GM19238 (cell line): ENCODE results near the gene SCCPDH.

Experiments used
- DNase-seq: peaks from one replicate; pipeline ENCODE4 v3.0.0; 2011; ENCODE audit warnings: low spot score; ENCODE audit not compliant: insufficient read length

The SCCPDH gene

DNA sequence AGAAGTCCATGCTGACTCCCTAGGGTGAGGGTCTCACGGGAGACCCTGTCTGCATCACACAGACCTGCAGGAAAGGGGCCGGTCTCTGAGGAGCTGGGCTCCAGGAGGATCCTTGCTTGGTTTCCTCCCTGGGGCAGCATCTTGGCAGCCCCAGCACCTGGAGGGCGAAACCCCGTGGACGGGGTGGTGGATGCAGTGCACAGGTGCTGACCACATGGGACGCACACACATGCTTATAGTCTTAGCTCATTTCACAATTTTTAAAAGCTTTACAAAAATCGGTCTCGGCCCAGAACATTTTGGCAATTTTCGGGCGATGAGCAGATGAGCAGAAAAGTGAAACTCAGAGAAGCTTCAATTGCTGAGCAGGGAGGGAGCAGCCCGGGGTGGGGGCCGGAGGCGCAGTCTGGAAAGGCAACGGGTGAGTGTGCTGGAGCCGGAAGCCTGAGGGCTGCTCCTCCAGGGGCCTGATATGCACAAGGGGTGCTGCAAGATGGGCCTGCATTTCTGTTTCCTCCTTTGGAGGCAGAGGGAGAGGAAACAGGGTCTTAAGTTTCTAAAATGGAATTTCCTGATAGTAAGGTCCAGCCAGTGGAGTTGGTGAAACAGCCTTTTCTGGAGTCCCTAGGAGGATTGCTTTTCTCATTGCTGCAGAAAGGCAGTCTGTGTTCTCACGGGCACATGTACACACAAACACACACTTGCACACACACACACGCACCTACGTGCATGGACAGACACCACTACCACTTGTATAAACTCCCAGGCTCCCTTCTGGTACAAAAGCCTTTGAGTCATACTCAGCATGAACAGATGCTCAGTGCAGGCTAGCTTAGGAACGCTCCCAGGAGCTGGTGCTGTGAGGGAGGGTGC is 60.6 kb downstream of the SCCPDH start:
- DNase-seq: no peak

DNA sequence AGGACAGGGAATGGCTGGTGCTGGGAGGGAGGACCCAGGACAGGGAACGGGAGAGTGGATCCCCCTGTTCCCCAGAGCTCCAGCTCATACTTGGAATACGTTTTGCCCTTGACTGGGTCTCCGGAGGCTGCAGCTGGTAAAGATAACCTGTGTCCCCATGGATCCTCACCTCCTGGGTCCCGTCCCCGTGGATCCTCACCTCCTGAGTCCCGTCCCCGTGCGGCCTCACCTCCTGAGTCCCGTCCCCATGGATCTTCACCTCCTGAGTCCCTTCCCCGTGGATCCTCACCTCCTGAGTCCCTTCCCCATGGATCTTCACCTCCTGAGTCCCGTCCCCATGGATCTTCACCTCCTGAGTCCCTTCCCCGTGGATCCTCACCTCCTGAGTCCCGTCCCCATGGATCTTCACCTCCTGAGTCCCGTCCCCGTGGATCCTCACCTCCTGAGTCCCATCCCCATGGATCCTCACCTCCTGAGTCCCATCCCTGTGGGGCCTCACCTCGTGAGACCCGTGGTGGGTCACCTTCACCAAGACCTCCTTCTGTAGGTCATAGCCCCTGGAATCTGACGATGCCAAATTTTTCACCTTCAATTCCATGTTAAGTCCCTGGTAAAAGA is 61.4 kb downstream of the SCCPDH start:
- no peak for DNase-seq

DNA sequence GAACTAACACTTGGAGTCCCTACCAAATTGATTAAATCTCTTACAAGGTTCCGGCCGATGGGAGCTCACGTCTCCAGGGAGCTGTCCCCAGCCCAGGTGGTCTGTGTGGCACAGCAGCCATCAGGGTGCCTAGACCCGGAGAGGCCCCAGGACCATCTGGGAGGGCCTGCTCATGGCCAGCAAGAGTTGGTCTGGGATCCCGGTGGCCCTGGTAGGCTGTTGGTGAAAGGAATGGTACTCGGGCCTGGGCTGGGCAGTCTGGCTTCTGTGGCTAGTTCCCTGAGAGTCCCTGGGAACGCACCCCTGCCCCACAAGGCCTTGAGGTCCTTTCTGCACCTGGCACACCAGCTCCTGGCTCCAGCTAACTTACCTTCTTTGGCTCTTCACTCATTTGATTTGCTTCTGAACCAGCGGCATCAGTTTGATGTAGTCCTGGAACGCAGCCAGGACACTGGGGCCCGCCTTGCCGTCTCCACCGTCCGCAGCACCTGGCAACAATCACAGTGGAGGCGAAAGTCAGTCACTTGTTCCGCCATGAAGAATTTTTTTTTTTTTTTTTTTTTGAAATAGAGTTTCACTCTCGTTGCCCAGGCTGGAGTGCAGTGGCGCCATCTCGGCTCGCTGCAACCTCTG is 62.5 kb downstream of the SCCPDH start:
- no peak for DNase-seq

DNA sequence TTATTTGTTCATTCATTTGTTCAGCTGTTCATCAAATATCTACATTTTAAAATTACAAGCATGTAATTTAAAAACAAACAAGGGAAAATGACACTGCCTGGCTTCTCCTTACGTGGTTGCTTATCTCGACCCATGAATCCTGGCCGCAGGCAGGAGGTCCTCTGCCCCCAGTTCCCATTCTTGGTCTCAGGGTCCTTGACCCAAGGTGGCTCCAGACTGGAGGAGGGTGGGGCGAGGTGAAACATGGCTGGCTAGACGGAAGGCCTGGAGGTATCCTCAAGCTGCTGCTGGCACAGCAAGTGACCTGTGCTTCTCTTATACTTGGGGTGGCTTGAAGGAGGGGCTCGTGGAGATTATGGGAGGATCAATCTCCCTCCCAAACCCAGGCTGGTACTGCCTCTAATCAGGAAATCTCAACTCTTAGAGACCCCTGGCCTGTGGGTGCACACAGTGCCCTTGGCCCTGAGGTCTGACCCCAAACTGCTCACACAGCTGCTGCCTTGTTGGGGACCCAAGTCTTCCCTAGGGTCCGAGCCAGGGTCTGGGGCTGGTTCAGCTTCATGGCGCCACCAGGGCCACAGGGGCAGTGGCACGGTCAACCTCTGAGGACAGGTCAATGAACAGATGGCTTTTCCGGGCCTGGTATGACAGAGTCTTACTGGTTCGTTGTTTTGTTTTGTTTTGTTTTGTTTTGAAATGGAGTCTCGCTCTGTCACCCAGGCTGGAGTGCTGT is 63.7 kb downstream of the SCCPDH start:
- no peak for DNase-seq

DNA sequence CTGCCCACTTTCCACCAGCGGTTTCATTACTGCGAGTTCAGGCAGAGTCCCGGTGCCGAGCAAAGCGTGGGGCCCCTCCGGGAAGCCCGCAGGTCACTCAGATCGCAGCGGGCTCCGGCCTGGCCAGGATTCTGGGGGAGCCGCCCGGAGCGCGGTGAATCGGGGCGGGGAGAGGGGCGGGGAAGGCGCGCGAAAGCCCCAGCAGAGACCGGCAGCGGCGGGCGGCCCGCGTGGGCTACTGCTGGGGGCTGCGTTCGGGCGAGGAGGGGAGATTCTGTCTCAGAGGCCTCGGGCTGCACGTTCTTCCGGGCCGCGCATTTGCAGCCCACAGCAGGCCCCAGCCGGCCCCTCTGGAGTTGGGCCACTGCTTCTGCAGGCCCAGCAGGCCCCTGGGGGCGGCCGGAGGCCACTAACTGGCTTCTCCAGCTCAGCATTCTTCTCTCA is 64.7 kb downstream of the SCCPDH start:
- DNase-seq: no peak

DNA sequence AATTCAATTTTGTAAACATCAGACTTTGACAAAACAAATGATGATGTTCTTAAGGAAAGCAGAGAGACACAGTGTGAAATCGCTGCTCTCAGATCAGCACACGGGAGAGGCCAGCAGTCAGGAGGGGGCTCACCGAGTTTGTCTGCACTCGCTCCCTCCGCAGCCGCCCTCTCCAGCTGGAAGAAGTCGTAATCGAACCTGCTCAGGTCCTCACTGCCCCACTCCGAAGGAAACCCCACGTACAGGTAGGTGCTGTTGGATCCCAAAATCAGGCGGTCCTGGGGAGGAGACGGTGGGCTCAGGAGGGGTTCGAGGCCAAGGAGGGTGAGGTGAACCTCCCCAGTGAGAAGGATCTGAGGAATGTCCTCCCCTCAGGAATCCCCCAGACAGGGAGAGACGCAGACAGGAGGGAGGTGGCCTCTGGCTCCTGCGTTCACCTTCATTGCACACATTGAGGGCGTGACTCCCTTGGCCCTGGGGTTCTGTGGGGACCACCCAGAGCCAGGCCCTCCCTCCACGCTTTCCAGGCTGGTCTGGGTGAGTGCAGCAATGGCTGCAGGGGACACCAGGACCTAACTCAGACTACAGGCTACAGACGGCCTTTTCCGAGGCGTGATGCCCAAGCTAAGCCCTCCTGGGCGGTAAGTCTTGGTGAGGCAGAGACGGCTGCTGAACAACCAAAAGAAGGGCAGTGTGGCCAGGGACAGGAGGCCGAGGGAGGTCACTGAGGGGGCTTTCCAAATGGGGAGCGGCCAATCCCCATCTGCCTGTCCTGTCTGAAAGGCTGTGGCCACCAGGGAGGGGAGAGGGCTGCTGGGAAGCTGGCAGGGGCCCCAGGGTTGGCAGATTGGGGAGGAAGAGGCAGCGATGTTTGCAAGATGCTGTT is 65.5 kb downstream of the SCCPDH start:
- no peak for DNase-seq

DNA sequence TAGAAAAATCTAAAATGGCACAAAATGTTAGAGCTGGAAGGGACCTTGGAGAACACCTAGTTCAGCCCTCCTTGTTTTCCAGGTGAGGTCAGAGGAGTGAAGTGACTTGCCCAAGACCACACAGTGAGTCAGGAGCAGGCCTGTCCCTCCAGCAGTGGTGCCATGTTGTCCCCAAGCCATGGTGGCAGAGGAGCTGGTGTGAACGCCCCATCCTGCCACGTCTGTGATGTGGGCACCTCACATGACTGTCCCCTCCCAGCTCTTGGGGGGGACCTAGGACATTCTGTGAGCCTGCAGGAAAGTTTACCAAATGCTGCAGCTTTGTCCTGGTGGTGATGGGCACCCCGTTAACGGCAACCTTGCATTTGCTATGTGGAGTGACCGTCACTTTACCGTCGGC is 66.2 kb downstream of the SCCPDH start:
- no peak for DNase-seq

DNA sequence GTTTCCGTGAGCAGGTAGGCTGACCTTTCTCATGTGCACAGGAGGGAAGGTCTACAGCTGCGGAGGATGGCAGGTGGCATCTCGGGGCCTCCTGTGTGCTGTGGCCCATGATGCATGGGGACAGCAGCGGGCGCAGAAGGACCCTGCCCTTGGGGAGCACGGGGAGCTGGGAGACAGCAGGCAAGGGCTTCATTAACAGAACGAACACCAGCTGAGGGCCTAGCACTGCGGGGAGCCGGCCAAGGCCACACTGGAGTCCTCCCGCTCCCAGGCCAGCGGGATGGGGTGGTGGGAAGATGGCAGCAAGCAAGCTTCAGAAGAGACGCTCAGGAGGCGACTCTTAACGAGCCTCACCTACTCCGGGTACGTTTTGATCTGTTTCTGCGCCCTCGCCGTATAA is 66.6 kb downstream of the SCCPDH start:
- DNase-seq: no peak

DNA sequence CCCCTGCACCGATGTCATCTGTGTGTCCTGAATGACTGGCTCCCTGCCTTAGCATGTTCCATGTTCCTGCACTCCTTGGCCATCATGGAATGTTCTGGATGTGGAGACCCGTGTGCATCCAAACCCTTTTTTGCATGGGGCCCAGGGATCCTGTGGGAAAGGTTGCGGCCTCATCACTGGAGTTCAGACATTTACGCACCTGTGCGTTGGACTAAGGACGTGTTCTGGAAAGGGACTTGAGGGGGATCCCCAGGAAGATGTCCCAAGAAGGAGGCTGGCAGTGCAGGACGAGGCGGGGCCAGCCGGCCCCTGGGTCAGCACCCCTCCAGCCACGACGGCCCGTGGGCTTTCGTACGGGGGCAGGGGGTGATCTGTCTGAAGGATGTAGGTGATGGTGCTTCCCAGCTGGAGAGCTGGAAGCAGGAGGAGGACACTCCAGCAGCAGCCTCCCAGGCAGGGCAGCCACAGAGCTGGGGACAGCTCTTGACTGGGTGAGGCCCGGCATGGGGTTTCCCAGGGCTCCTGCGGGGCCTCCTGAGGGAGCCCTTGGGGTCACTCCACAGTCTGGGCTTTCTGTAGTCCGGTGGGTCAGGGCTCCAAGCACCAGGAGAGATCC is 67.2 kb downstream of the SCCPDH start:
- DNase-seq: no peak

DNA sequence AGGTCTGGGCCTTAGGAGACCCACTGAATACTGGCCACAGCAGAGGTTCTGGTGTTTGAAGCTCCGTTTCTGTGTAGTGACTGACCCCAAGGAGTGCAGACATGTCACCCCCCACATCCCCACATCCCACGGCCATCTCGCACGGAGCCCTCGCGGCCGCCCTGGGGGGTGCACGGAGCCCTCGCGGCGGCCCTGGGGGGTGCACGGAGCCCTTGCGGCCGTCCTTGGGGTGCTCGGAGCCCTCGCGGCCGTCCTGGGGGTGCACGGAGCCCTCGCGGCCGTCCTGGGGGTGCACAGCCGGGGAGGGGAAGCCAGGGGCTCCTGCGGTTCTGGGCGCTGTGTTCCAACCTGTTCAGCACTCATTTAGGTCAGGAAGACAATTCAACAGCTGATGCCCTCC is 68.4 kb downstream of the SCCPDH start:
- DNase-seq: no peak

DNA sequence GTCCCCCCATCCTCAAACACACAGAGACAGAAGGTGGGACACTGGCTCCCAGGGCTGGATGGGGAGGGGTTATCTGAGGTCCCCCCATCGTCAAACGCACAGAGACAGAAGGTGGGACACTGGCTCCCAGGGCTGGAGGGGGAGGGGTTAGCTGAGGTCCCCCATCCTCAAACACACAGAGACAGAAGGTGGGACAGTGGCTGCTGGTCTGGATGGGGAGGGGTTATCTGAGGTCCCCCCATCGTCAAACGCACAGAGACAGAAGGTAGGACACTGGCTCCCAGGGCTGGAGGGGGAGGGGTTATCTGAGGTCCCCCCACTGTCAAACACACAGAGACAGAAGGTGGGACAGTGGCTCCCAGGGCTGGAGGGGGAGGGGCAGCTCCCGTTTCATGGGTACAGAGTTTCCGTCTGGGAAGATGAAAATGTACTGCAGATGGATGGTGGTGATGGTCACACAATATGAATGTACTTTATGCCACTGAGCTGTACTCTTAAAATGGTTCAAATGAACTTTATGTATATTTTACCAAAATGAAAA is 69.2 kb downstream of the SCCPDH start:
- no peak for DNase-seq

DNA sequence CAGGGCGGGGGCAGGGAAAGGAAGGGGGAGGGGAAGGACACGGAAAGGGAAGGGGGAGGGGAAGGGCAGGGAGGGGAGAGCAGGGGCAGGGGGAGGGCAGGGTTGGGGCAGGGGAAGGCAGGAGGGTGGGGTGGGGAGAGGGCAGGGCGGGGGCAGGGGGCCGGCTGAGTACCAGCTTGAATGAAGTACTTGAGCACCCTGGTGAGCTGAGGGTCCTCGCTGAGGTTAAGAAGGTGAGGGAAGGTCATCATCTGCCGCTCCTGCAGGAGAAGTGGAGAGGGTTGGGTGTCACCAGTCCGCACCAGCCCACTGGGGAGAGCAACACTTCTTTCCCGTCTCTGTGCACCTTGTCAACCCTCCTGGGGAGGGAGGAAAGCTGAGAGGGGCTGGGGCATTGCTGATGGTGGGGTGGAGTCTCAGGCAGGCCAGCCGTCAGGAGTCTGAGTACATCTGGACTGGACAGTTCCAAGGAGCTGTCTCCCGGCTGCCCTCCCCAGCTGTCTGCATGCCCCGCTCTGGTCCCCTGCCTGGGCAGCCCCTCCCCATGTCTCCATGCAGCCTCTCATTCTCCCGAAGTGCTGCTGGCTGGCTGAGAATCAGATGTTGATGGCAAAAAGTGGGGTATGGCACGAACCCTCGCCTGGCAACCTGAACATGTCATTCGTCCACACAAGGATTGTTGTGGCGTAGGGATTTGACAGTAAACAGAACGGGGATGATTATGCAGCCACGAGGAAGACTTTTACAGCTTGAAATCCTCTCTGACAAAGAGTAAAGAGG is 70.0 kb downstream of the SCCPDH start:
- DNase-seq: no peak

DNA sequence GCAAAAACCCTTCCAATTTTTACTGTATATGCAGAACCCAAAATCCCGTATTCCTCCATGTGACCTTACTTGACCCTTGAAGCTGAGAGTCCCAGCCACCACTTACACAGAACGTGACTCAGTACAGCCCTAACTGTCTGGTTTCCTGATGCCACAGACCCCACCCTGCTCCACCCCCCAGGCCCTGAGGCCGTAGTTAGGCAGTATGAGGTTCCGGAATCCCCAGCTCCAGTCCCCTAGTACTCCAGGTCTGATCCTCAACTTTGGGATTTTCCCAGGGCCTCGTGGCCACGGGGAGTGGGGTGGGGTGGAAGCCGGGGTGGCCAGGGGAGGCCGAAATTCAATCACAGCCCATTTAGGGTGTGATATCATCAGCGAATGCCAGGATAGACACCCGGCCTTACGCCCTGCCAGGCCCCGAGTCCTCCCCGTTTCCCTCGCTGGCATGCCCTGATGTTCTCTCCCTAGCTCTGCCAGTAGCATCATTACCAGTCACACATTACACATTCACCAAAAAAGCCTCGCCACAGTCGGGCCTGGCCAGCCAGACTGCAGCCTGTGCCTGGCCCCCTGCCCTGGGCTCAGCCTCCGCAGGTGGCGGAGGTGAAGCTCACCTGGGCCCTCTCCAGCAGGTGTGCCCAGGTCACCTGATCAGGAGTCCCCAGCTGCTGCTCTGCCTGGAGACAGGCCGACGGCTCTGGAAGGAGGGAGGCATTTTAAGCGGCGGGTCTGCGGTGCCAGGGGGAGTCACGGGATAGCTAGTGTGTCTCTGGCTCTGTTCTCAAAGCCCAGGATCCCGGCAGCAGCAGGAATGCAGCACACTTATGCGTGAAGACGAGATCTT is 70.8 kb downstream of the SCCPDH start:
- DNase-seq: no peak

DNA sequence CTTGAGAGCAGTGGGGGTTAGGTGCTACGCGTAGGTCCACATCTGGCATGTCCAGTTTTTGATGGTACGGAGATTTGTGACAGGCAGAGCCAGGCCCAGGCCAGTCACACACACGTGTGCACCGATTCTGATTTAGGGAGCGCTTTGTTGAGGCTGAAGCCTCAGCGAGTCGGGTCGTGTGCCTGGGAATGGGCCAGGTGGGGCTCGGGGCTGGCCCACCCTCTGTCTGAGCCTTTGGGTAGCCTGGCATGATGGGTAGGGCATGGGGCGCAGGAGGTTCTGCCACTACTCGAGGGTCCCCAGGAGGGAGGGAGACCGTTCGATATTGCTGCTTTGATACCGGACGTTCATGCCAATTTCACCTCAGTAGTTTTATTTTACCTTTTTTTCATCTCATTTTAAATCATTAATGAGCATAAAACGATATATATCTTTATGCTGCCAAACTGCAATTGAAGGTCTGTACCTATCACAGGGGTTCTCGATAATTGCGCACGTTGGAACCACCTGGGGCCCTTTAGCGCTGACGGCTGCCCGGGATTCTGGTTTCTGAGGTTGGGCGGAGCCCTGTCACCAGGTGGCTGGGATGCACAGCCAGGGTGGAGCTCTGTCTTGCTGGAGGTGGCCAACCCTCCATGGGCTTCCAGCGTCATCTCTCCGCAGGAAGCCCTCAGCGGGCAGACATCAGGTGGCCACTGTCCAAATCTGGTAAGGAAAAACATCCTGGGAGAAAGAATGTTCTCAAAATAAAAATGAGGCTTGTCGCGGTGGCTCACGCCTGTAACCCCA is 71.9 kb downstream of the SCCPDH start:
- DNase-seq: no peak

DNA sequence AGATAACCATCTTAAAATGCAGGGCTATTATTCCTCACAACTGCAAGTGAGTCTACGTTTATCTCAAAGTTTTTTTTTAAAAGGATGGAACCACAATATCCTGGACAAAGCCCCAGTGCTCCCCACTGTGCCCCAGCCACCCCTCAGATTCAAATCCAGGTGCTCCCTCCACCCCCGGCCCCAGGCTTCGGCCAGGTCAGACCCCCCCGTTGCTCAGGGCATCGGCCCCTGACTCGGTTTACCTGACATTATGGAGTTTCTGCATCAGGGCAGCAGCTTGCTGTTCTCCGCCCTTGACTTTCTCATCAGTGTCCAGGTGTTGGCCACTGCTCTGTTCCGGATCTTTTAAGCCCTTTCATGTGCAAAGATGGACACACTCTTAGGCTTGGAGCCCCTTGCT is 72.9 kb downstream of the SCCPDH start:
- DNase-seq: no peak

DNA sequence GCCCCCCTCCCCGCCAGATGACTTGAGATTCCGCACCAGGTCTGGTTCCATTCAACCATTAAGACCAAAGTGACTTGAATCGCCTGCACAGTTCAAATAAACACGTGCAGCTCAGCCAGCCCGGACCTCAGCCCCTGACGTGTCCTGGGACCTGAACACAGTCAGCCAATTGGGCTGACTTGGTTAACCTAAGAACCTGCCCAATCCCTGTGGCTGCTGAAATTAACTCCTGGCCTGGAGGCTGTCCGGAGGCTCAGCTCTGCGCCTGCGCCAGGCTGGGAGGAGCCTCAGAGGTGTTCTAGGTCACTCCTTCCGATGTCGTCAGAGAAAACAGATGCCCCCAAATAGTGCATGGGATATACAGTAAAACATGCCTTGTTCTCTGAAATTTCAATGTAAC is 73.4 kb downstream of the SCCPDH start:
- DNase-seq: no peak

DNA sequence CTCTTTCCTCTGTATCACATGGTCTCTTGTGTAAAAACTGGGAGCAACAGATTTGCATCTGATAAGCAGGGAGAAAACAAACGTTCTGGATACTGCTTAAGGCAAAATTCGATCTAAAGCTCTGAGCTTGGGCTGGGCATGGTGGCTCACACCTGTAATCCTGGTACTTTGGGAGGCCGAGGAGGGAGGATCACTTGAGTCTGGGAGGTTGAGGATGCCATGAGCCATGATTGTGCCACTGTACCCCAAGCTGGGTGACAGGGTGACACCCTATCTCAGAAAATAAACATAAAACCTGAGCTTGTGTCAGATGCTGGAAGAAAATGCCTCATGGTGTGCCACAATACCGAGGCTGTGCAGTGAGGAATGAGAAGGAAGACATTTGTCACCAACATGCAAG is 73.9 kb downstream of the SCCPDH start:
- no peak for DNase-seq
